ENCODE results near the gene CELSR1.

CELSR1 gene

DNA sequence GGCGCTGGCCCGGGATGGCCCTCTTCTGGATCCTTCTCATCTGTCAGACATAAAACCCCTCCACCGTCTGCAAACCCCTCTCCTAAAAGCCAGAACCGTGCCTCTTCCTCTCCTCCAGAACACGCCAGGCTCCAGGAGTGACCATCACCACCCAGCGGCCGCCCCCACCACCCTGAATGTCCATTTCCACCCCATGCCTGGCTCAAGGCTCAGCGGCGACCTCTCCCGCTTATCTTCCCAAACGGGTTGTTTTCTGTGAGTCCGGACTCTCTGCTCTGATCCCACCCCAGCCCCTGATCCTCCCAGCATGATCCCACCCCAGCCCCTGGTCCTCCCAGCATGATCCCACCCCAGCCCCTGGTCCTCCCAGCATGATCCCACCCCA lies 37.6 kb downstream of the CELSR1 start:
- TF ChIP-seq, protein P1, sequence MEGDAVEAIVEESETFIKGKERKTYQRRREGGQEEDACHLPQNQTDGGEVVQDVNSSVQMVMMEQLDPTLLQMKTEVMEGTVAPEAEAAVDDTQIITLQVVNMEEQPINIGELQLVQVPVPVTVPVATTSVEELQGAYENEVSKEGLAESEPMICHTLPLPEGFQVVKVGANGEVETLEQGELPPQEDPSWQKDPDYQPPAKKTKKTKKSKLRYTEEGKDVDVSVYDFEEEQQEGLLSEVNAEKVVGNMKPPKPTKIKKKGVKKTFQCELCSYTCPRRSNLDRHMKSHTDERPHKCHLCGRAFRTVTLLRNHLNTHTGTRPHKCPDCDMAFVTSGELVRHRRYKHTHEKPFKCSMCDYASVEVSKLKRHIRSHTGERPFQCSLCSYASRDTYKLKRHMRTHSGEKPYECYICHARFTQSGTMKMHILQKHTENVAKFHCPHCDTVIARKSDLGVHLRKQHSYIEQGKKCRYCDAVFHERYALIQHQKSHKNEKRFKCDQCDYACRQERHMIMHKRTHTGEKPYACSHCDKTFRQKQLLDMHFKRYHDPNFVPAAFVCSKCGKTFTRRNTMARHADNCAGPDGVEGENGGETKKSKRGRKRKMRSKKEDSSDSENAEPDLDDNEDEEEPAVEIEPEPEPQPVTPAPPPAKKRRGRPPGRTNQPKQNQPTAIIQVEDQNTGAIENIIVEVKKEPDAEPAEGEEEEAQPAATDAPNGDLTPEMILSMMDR (IDR thresholded peaks at IDR 0.05; ENCODE audit: borderline replicate concordance, insufficient read depth, low read depth, low read length): no peak
- no peak overlapping the region for H3K4me3 ChIP-seq (ENCODE audit: low read depth, low read length)

GRCh38 chr22:46491946-46492345 lies 45.5 kb downstream of the CELSR1 start:
- TF ChIP-seq, protein P1 (IDR thresholded peaks at IDR 0.05; ENCODE audit: borderline replicate concordance, insufficient read depth, low read depth, low read length): no peak
- no peak overlapping the region for H3K4me3 ChIP-seq (ENCODE audit: low read depth, low read length)

- no peak overlapping the region for H3K4me3 ChIP-seq (ENCODE audit: low read depth, low read length)
- TF ChIP-seq, protein P1 (IDR thresholded peaks at IDR 0.05; ENCODE audit: borderline replicate concordance, insufficient read depth, low read depth, low read length): no peak
Measured at GRCh38 chr22:46490538-46490937, 46.9 kb downstream of the CELSR1 start.

DNA sequence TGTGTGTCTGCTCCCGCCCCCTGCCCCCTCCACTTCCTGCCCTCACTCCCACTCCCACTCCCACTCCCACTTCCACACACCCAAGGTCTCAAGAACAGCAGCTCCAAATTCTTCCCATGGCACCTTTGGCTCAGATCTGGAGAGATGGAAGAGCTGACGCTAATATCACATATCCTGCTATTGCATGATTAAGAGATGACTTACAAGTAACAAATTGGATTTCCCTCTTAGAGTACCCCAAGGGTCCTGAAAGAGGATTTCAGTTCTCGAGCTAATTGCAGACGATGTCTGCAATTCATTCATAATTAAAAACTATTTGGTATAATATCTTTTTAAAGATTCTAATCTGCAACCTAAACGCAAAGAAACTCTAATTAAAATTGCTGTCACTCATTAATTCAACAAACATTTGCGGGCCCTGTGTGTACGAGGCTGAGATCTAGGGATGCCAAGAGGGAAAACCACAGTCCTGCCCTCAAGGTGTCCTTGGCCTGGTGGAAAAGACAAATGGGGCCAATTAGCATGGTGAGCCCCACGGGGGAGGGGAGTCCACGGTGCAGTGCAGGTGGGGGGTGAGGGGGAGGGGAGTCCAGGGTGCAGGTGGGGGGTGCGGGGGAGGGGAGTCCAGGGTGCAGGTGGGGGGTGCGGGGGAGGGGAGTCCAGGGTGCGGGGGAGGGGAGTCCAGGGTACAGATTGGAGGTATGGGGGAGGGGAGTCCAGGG lies 50.3 kb downstream of the CELSR1 start:
- no peak overlapping the region for H3K4me3 ChIP-seq (ENCODE audit: low read depth, low read length)

DNA sequence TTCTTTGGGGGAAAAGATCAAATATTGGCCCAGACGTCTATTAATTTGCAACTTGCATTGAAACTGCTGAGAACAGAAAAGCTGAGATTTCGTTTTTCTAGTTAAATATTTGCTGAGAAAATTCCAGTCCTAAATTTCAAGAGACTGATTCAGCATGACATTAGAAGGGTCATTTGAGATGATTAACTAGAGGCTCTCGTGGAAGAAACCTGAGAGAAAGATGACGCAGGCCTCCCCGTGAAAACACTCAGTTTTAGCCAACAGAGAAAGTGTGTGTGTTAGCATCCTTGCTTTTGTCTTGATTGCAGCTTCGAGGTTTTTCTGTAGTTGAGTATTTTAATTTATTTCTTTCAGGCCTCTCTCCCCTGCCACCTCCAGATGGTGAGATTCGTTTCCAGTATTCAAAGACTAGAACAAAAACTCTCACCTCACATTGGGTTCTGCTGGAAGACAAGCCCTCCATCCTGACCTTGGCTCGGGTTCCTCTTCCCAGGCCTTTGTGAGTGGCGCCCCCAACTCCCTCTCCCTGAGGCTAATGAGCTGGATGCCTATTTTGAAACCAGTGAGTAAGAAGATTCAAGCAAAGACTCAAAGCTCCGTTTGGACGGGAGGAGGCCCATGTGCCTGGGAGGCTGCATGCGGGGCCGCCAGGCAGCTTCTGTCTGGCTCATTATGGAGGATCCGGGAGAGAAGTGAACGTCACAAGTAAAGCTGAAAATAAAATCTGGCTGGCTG lies 52.4 kb downstream of the CELSR1 start:
- TF ChIP-seq, protein P1 (IDR thresholded peaks at IDR 0.05; ENCODE audit: borderline replicate concordance, insufficient read depth, low read depth, low read length): no peak

More for the DNA sequence above, 50.3 kb downstream of the CELSR1 start:
- TF ChIP-seq, protein P1 (IDR thresholded peaks at IDR 0.05; ENCODE audit: borderline replicate concordance, insufficient read depth, low read depth, low read length): no peak

DNA sequence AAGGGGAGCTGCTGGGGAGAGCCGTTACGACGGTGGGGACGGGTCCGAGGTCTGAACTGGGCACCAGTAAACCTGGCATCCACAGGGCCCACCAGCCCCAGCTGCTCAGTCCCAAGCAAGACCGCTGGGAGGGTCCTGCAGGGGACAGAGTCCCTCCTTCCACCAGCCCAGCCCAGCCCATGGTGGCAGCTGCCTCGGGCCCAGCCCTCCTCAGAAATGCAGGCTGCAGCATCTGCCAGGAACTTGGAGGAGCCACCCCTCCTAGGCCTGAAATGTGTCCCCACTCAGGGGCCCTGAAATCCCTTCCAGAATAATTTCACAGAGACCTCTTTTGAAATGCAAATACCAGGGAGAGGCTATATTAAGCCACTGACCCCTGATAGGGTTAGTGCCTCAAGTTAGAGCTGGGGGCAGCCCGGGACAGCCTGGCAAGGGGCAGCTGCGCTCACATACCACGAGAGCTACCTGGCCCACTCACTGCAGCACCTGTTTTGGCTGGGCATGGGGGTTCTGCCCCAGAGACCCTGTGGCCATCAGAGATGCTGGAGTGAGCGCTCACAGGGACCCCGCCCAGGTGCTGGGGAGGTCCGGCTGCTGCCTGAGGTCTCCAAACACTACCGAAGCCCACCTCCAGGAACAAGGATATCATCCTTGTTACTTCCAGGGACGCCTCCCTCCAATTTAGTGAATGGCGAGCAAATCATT lies 53.1 kb downstream of the CELSR1 start:
- TF ChIP-seq, protein P1 (IDR thresholded peaks at IDR 0.05; ENCODE audit: borderline replicate concordance, insufficient read depth, low read depth, low read length): no peak

More for the DNA sequence above, 52.4 kb downstream of the CELSR1 start:
- no peak overlapping the region for H3K4me3 ChIP-seq (ENCODE audit: low read depth, low read length)

More for the DNA sequence above, 53.1 kb downstream of the CELSR1 start:
- H3K4me3 ChIP-seq (ENCODE audit: low read depth, low read length): no peak overlapping the region
